WERI-Rb-1 (cell line): ENCODE measurements around the gene CHDH.

ENCODE experiments used
- DNase-seq: peaks from one replicate; pipeline ENCODE4 v3.0.0-alpha.2; 2020
- H3K27ac ChIP-seq: fragments of 250-450 bp; sonication (Bioruptor Pico); 2 replicates; pipeline ENCODE4 v1.5.1; 2020; ENCODE audit warnings: mild to moderate bottlenecking, moderate library complexity
- H3K27me3 ChIP-seq: fragments of 250-450 bp; sonication (Bioruptor Pico); 2 replicates; pipeline ENCODE4 v1.5.1; 2021; ENCODE audit warnings: mild to moderate bottlenecking, low read depth, moderate library complexity; ENCODE audit not compliant: insufficient read depth, severe bottlenecking
- H3K36me3 ChIP-seq: fragments of 250-450 bp; sonication (Bioruptor Pico); 2 replicates; pipeline ENCODE4 v1.5.1; 2020; ENCODE audit warnings: mild to moderate bottlenecking, moderate library complexity
- H3K4me3 ChIP-seq: 2 replicates; pipeline ENCODE4 v1.5.1; 2011; ENCODE audit warnings: low read depth, mild to moderate bottlenecking, control low read depth, low read length
- H3K9me3 ChIP-seq: fragments of 250-450 bp; sonication (Bioruptor Pico); 2 replicates; pipeline ENCODE4 v1.5.1; 2021; ENCODE audit warnings: mild to moderate bottlenecking, moderate library complexity; ENCODE audit not compliant: severe bottlenecking
- TF ChIP-seq, protein P1 (sequence below): IDR thresholded peaks from 2 replicates; pipeline ENCODE4 v1.5.1; 2011; ENCODE audit warnings: low read depth, mild to moderate bottlenecking, control low read depth, inconsistent platforms, low read length

CHDH gene

DNA sequence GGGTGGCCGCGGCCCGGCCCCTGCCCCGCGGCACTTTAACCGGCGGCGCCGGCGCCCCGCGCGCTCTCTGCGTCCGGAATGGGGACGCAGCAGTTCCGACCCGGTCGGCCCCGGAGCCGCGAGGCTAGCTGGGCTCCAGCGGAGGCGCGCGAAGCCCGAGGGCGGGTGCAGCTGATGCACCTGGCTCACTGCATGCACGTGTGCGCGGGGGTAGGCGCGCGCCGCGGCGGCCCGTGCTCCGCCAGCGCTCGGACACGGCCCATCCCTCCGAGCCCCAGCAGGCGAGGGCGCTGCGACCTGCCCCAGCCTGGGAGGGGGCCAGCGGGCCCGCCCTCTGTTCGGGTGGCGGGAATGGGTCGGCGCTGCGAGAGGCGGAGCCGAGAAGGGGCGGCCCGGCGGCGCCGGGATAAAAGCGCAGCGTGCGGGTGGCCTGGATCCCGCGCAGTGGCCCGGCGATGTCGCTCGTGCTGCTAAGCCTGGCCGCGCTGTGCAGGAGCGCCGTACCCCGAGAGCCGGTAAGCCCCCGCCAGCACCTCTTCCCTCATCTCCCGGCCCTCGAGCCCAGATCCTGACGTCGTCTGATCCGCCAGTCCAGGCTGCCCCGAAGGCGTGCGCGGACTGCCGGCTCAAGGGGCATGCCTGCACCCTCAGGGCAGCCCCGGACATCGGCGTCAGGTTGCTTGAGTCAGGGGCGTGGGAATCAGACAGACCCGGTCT is at the start of gene CHDH, which contains the start of gene IL17RB:
Gene CHDH (minus strand): TSS at position 286 of the 717 bp plus-strand sequence. CDS start 22,411 bp downstream, outside the sequence.
Gene IL17RB (plus strand): TSS at position 435 of the 717 bp plus-strand sequence. CDS start 21 bp downstream, at position 456.
- H3K27ac ChIP-seq = no peak within 1 kb of the TSS
- H3K36me3 ChIP-seq = no peaks in the 10 kb centered on the region
- TF ChIP-seq, protein P1, sequence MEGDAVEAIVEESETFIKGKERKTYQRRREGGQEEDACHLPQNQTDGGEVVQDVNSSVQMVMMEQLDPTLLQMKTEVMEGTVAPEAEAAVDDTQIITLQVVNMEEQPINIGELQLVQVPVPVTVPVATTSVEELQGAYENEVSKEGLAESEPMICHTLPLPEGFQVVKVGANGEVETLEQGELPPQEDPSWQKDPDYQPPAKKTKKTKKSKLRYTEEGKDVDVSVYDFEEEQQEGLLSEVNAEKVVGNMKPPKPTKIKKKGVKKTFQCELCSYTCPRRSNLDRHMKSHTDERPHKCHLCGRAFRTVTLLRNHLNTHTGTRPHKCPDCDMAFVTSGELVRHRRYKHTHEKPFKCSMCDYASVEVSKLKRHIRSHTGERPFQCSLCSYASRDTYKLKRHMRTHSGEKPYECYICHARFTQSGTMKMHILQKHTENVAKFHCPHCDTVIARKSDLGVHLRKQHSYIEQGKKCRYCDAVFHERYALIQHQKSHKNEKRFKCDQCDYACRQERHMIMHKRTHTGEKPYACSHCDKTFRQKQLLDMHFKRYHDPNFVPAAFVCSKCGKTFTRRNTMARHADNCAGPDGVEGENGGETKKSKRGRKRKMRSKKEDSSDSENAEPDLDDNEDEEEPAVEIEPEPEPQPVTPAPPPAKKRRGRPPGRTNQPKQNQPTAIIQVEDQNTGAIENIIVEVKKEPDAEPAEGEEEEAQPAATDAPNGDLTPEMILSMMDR = 0 out of 2 replicates have a peak, but pooled peaks have one; percentile 16
- peaks cover 4% of the 10 kb centered on the region for H3K9me3 ChIP-seq
- H3K27me3 ChIP-seq = no peaks in the 10 kb centered on the region
- peak; percentile 63 for DNase-seq
- H3K4me3 ChIP-seq = peak within 1 kb of the TSS; percentile 49

GRCh38 chr3:53892286-53892637 is 46.0 kb upstream of the CHDH start:
- TF ChIP-seq, protein P1 = no peak
- no peak for DNase-seq
- no peaks in the 10 kb centered on the region for H3K9me3 ChIP-seq
- H3K36me3 ChIP-seq = peaks cover 19% of the 10 kb centered on the region
- H3K27ac ChIP-seq = peak overlapping the region; percentile 64
- no peaks in the 10 kb centered on the region for H3K27me3 ChIP-seq
- peak overlapping the region; percentile 83 for H3K4me3 ChIP-seq

GRCh38 chr3:53891497-53892285 is 45.5 kb upstream of the CHDH start, which contains the start of gene SELENOK:
TSS of gene SELENOK (minus strand) at chr3:53891859.
- Histone ChIP-seq H3K9me3 (no peaks in the 10 kb centered on the region), H3K4me3 (peak within 1 kb of the TSS; percentile 83), H3K27ac (peak within 1 kb of the TSS; percentile 64), H3K36me3 (peaks cover 23% of the 10 kb centered on the region), H3K27me3 (no peaks in the 10 kb centered on the region)
- TF ChIP-seq, protein P1 = no peak
- DNase-seq = peak; percentile 98

GRCh38 chr3:53890726-53891475 is 44.7 kb upstream of the CHDH start:
- Histone ChIP-seq H3K36me3 (peaks cover 31% of the 10 kb centered on the region), H3K9me3 (no peaks in the 10 kb centered on the region), H3K4me3 (peak overlapping the region; percentile 83), H3K27me3 (no peaks in the 10 kb centered on the region), H3K27ac (peak overlapping the region; percentile 59)
- TF ChIP-seq, protein P1 = no peak
- DNase-seq = peak; percentile 34

DNA sequence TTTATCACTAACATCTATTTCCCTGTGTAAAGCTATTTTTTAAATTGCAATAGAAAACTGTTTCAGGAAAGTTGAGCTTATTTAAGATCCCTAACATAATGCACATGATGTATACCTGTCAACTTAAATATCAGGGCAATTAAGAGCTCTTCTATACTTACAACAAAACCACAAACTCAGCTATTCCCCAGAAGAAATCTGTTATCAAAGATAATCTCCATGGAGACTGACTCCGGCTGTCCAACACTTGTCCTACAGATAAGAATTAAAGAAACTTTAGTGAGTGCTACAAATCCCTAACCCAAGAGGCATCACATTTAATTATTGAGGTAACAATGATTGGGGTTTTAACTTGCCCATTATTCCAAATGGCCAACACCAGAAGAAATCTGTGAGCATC is 42.0 kb upstream of the CHDH start:
- no peak overlapping the region for H3K27ac ChIP-seq
- TF ChIP-seq, protein P1 = no peak
- peaks cover 53% of the 10 kb centered on the region for H3K36me3 ChIP-seq

More for the DNA sequence above, 42.0 kb upstream of the CHDH start:
- H3K9me3 ChIP-seq = no peaks in the 10 kb centered on the region
- H3K4me3 ChIP-seq = no peak overlapping the region
- DNase-seq = no peak
- no peaks in the 10 kb centered on the region for H3K27me3 ChIP-seq
